HG02571 (cell line): Measurements from ENCODE around the gene C6orf52.
A peak's percentile ranks its signal among the peaks of the same experiment; 100 is the strongest.
"Not testable (repeated sequence)": the region's sequence is repeated elsewhere in the genome, so short reads cannot be mapped to it uniquely, and the experiment has no call there.

Experiments used
- ATAC-seq: cut with Tn5 transposase; IDR thresholded peaks from one replicate; pipeline ENCODE4 v1.9.1; 2021; ENCODE audit warnings: mild to moderate bottlenecking, moderate library complexity; ENCODE audit not compliant: unreplicated experiment

C6orf52 gene

GRCh38 chr6:10694302-10695085 lies at the start of gene C6orf52, which contains the start of gene PAK1IP1:
C6orf52 (minus strand) TSS chr6:10694616; CDS start chr6:10687550, 7,066 bp downstream.
PAK1IP1 (plus strand) TSS chr6:10694972; CDS start chr6:10694986, 14 bp downstream.
- peak; percentile 99 for ATAC-seq

DNA sequence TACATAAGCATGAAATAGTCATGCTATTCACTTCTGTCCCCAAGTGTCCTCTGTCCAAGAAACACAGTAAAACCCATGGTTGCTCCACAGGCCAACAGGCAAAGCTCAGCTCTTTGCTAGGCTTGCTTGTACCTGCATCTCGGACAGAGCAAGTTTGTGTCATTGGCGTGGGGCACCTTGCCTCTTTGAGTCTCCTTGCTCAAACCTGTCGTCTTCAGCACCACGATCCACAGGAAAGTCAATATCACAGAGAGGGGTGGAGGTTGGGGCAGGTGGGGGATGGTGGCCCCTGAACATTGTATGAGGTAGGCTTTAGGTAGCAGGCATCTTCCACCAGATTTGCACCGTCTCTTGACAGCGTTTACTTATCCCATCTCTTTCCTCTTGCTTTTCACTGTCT lies 49.1 kb upstream of the C6orf52 start:
- ATAC-seq: no peak

- no peak for ATAC-seq
Observed at GRCh38 chr6:10742251-10742650, 47.8 kb upstream of the C6orf52 start.

DNA sequence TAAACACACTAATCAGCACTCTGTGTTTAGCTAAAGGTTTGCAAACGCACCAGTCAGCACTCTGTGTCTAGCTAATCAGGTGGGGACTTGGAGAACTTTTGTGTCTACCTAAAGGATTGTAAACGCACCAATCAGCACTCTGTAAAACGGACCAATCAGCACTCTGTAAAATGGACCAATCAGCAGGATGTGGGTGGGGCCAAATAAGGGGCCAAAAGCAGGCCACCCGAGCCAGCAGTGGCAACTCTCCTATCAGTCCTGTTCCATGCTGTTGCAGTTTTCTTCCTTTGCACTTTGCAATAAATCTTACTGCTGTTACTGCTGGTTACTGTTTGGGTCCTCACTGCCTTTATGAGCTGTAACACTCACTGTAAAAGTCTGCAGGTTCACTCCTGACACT lies 47.2 kb upstream of the C6orf52 start:
- ATAC-seq: not testable (repeated sequence)

GRCh38 chr6:10740061-10740460 lies 45.6 kb upstream of the C6orf52 start:
- ATAC-seq: no peak

DNA sequence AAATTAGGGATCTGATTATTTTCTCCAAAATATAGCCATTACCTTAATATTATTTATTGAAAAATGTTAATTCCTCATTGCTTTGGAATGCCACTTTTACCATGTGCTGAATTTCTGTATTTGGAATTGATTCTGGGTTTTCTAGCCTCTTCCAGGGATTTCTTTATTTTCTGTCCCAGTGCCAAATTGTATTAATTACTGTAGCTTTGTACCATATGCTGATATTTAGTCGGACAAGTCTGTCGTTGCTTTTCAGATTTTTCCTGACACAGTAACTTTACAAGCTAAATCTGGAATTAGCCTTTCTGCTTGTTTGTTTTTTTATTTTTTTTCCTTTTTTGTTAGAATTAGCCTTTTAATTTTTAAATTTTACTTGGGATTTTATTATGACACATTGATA lies 42.3 kb upstream of the C6orf52 start:
- ATAC-seq: no peak

DNA sequence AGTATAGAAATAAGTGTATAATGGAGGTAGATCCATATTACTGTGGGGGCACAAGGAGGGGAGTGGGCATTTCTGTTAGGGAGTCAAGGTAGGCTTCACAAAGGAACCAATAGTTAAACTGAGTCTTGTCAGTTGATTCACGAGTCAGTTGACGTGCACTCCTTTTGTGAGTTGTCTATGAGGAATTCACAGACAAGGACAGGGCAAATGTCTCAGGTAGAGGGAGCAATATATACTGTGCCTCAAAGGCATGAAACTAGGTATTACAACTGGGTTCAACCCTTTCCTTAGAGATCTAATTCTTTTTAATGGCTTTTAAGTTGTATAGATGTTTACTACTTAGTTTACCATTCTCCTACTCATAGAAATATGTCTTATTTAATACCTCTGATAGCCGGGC lies 39.4 kb upstream of the C6orf52 start:
- ATAC-seq: no peak

DNA sequence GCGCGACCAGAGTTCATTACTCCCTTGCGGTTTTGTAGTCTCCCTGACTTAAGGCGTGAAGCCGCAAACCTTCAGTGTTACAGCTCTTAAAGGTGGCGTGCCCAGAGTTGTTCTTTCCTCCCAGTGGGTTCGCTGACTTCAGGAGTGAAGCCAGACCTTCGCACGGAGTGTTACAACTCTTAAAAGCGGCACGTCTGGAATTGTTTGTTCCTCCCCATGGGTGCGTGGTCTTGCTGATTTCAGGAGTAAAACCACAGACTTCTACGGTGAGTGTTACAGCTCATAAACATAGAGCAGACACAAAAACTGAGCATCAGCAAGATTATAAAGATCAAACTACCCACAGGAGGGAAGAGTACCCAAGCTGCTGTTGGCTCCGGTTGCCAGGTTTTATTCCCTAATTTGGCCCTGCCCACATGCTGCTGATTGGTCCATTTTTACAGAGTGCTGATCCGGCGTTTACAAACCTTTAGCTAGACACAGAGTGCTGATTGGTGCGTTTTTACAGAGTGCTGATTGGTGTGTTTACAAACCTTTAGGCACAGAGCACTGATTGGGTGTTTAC lies 38.8 kb upstream of the C6orf52 start:
- ATAC-seq: no peak

- no peak for ATAC-seq
Observed at GRCh38 chr6:10730254-10730653, 35.8 kb upstream of the C6orf52 start.

DNA sequence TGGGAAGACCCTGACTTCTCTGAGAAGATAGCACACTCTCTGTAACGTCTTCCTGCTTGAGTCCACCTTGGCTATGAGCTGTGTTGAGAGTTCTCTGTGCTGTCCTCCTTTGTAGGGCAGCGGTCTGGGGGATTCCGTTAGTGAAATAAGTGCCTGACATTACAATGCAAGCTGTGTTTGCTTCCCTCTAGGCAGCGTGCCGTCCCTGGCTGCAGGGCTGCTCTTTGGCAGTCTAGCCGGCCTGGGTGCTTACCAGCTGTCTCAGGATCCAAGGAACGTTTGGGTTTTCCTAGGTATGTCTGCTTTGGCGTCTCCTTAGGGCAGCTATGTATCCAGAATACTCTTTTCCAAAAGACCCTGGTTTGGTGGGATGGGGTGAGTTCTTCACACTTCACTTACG lies 31.3 kb upstream of the C6orf52 start:
- ATAC-seq: no peak

DNA sequence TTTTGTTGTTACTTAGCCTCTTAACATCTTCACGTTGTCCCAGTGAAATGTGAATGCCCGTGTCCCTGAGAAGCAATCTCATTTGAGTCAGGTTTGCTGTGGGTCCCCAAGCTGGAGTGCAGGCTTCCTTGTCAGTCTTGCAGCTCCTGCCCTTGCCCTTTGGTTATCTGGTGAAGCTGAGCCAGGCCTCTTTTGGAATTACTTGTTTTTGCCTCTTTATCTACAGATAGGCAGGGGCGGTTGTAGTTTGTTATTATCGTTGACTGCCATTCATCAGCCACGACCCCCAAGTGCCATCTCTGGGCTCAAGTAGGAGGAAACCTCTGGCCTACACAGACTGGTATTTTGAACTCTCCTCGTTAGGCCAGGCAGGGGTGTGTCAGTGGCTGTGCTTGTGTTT lies 30.6 kb upstream of the C6orf52 start:
- no peak for ATAC-seq

DNA sequence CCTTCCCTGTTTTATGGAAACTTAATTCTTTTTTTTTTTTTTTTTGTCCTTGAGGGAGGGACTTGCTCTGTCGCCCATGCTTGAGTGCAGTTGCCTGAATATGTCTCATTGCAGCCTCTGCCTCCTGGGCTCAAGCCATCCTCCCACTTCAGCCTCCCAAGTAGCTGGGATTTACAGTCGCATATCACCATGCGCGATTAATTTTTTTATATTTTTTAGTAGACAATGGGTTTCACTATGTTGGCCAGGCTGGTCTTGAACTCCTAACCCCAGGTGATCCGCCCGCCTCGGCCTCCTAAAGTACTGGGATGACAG lies 29.1 kb upstream of the C6orf52 start:
- no peak for ATAC-seq

DNA sequence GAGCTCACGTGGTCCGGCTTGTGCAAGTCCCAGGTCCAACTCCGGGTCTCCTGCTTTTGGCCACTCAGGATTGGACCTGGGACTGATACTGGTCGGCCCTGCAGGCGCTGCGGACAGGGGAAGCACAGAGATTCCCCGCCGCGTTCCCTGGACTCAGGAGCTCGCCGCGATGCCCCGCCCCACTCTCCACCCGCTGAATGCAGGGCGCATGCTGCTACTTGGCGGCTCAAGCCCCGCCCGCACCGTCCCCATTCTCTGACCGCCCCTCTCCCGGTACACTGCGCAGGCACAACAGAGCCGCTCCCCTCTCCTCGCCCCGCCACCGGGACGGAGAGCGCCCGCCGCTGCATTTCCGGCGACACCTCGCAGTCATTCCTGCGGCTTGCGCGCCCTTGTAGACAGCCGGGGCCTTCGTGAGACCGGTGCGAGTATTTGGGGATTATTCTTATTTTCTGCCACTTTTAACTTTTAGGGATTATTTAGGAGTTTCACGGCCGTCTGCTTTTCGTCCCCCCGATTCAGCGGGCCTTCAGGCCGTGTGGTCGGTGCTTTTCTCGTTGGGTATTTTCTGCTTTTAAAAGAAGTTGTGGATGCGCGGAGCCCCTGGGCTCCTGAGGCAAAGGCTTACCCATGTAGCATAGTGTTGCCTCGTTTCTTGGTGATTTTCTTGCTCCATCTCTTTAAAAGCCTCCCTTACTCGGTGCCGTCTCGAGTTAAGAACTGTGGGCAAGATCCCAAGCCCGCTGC lies 28.6 kb upstream of the C6orf52 start, which contains the start of gene TMEM14C:
Gene TMEM14C, plus strand, starts transcription at position 251 of the 747 bp plus-strand sequence. CDS start 1,544 bp downstream, outside the sequence.
- peak; percentile 99 for ATAC-seq

DNA sequence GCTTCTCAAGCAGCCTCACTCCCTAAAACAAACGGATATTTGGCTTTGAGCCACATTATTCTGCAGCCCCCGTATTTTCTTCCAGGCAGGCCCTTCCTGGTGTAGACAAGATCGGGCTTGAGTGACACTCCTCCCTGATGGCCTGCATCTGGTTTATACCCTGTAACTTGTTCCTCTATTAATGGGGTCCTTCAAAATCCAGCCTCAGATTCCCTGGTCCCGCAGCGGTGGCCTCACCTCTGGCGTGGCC lies 28.1 kb upstream of the C6orf52 start:
- ATAC-seq: no peak

DNA sequence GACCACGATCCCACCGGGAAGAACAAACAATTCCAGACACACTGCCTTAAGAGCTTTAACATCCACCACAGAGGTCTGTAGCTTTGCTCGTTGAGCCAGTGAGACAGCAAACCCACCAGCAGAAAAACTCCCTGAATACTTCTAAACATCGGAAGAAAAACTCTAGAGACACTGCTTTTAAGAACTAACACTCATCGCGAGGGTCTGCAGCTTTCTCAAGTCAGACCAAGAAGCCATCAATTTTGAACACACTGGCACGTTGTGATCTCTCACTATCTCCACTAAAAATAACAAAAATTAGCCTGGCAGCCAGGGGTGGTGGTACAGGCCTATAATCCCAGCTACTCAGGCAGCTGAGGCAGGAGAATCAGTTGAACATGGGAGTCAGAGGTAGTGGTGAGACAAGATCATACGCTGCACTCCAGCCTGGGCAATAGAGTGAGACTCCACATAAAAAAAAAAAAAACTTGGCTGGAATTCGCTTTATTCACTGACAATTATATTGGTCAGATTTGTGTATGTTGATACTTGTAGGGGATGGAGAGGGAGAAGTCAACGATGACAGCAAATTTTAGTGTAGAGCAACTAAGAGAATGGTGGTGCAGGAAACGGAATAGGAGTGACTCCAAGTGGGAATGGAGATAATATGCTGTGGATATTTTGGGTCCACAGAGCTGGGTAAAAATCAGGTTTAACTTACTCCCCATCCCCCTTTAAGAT lies 27.6 kb upstream of the C6orf52 start:
- no peak for ATAC-seq

GRCh38 chr6:10720960-10721849 lies 26.8 kb upstream of the C6orf52 start:
- ATAC-seq: not testable (repeated sequence)

GRCh38 chr6:10720265-10720959 lies 26.0 kb upstream of the C6orf52 start:
- ATAC-seq: no peak

DNA sequence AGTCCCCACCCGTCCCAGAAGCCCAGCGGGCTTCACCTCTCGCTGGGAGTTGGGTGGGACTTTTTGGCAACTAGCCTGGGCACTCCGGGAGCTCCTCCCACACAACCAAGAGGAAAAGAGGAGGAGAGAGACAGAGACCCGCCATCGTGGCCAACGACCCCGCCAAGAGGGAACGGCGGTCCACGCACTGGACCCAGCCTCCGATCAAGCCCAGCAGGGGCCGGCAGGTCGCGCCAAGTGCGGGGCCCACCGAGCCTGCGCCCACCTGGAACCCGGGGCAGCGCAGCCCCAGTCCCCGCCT lies 25.5 kb upstream of the C6orf52 start:
- ATAC-seq: no peak

DNA sequence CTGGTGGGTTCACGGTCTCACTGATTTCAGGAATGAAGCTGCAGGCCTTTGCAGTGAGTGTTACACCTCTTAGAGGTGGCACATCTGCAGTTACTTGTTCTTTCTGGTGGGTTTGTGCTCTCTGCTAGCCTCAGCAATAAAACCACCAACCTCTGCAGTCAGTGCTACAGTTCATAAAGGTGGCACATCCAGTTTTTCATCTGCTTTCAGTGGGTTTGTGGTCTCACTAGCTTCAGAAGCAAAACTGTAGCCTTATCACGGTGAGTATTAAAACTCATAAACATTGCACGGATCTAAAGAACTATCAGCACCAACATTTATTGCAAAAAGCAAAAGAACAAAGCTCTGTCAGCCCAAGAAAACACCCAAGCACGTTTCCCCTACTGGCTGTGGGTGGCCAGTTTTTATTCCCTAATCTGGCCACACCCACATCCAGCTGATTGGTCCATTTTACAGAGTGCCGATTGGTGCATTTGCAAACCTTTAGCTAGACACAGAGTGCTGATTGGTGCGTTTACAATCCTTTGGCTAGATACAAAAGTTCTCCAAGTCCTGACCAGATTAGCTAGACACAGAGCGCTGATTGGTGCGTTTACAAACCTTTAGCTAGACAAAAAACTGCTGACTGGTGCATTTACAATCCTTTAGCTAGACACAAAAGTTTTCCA lies 25.0 kb upstream of the C6orf52 start:
- no peak for ATAC-seq

DNA sequence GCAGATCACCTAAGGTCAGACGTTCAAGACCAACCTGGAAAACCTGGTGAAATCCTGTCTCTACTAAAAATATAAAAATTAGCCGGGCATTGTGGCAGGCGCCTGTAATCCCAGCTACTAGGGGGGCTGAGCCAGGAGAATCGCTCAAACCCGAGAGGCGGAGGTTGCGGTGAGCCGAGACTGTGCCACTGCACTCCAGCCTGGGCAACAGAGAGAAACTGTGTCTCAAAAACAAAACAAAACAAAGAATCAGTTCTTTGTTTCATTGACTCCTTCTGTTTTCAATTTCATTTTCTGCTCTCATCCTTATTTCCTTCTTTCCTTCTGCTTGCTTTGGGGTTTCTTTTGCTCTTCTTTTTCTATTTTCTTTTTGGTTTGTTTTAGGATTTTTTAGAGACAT lies 19.5 kb upstream of the C6orf52 start:
- no peak for ATAC-seq
